ENCODE measurements around the gene UROC1.

Gene UROC1

DNA sequence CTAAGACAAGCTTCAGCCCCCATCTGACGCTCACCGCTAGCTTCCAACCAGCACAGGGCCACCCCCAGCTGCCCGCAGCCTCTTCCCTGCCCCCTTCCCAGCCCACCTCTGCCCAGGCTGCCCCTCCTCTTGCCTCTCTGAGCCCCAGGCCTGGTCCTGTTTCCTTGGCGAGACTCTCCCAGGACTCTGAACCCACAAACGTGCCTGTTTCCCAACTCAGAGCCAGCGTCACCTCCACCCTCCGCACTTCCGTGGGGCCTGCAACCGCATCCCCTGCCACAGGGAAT lies 76.9 kb downstream of the UROC1 start:
- no peak for DNase-seq (ENCODE audit: low spot score)

DNA sequence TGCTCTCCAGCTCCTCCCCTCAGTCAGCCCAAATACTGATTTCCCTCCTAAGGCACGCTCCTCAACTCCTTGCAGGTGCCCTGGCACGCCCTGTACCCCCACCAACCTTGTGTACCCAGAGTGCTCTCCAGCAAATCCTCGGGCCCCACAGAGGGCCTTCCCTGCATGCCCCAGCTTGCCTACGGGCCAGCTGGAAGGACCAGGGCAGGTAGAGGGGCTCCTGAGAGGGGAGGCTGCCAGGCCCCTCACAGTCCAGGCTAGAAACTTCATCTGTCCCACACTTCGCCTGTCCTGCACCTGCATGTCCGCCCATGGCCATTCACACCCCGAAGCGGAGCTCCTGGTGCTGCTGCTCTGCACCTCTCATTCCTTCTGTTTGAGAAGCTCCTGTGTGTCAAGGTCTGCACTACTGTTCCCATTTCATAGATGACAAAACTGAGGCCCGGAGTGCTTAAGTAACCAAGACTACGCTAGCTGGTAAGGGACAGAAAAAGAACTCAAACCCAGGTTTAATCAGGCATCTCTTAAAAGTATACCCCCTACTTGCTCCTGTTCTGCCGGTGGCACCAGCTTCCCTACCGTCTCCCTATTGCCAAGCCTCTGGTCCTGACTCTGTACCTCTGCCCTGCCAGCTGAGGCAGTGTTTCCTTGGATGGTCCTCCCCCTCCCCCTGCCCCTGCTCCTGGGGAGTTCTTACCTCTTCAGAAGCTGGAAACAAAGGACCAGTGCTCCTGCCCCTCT lies 77.4 kb downstream of the UROC1 start:
- DNase-seq (ENCODE audit: low spot score): no peak

DNA sequence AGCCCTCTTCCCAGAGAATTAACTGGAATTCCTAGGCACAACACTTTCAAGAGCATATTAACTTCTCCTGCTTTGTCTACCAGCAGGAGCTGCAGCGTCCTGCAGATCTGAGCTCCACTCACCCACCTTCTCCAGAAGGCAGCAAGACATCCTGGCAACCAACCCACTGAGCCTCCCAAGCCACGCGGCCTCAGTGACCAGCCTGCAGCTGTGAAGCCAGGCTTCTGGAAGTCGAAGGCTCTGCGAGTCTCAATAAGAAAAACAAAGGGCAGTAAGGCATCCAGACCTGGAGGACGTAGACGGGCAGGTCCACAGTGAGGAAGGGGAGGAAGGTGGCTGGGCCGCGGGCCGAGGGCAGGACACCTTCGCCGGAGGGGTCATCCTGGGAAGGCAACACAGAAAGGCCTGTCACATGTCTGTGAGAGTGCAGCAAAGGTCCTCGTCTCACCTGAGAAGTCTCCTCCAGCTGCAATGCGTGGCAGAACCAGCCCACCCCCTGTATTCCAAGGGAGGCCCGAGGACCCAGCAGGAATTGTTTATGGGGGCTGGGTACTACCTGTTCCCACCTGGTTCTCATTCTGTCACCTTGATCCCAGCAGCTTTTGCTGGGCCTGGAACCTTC lies 78.1 kb downstream of the UROC1 start:
- DNase-seq (ENCODE audit: low spot score): no peak

DNA sequence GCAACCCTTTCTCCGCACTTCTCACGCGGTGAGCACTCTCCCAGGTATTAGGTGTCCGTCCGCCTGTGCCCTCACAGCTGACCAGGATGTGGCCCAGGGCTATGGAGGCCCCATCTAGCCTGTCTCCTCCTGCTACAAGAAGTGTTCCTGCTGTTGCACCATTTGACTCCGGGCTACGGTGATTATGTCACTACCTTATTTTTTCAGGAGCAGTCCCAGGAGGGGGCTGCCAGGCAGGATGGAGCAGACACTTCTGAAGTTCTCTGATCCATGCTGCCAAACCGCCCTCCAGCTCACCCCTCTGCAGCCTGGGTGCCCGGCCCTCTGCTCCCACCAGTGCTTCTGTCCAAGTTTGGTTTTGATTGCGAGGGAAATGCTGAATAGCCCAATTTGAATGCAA lies 78.8 kb downstream of the UROC1 start:
- no peak for DNase-seq (ENCODE audit: low spot score)

DNA sequence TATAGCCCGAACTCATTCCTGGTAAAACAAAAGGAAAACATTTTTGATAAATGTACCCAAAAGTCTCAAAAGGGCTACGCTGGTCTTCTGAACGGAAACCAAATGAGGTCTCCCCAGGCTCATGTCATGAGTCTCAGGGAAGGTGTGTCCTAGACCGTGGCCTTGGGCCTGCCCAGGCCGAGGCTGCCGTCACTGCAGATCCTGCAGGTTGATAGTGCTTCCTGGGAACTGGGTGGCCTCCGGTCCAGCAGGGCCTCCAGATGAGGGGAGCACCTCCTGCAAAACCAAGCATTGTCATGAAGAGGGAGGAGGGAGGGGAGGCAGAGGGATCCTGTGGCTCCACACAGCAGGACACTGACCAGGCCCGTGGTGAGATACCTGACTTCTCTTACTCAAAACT lies 79.4 kb downstream of the UROC1 start:
- DNase-seq (ENCODE audit: low spot score): no peak

DNA sequence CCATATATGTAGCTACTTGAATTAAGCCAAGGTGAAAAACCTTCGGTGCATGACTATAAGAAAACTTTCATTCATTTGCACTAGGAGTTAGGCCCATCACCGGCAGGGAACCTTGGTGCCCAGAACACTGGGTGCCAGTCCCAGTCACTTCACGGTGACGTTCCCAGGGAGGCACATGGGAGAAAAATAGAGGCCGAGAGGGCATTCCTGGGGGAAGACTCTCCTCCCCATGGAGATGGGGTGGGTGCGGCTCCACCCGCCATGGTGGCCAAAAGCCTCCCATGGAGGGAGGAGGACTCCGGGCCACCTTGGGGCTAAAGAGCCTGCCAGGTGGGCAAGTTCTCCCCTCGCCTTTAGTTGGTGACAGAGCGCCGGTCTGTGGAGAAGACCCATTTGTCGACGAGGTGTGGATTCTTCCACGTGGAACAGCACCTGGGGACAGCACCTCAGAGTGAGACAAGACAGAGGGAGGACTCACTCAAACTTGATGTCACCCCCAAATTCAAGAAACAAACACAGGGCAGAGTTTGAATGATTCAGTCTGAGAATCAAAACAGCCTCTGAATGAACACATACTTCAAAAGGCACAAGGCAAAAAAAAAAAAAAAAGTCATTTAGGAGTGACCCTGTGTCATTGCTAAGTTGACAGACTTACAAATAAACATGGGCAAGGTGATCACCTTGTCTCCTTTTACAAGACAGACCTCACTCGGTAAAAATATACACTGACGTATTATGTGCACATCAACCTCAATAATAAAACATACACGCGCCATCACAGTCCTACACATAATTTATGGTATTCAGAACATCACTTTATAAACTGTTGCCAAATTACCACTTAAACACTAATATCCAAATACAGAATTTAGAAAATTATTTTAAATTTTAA lies 80.5 kb downstream of the UROC1 start:
- no peak for DNase-seq (ENCODE audit: low spot score)

DNA sequence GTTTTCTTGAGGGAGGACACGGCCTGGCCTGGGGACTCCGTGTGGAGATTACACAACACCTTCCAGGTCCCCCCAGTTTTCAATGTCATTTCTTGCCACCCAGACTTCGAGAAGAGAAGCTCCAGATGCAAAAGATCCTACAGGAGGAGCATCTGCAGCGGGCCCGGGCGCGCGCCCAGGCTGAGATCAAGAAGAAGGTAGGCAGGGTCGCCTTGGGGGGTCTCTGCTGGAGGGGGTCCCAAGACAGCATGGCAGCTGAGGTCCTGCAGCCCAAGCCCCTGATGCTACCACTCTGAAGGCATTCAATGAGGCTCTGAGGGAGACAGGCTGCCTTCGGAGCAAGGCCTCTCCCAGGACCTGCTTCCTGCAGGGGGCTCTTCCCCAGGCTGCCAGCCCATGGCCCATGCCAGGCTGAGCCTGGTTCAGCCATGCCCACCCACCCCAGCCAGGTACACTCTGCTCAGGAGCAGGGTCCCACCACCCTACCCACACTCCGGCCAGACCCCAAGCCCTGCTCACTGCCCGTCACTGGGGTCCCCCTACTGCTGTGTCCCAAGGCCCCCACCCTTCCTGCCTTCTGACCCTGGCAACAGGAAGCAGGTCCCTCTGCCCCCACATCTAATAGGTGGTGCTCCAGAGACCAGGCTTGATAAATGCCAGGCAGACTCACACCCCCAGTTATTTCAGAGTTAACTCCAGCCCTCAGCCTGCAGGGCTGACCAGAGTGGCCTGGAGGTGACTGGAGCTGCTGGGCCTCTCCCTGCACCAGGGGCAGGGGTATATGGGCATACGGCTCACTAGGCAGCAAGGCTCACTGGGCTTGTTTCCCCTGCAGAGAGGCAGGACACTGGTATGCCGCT lies 81.9 kb downstream of the UROC1 start:
- DNase-seq (ENCODE audit: low spot score): no peak

DNA sequence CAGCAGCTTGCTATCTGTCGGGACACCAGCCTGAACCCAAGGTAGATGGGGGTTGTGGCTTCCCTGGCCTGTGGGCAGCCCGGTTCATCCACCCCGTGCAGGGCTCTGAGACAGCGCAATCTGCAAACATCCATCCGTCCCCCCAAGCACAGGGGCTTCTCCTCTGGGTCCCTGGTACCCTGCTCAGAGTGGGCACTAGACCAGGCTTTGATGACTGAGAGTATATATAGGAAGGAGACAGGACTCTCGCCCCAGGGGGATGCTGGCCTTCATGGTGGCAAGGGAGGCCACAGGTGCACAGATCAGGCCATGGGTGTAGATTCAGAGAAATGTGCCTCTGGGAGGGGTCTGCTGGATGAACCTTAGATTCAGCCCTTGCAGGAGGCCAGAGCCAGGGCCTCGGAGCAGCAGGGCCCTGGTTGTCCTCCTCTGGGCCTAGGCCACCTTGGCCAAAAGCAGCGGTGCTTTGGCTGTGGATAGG lies 82.6 kb downstream of the UROC1 start:
- no peak for DNase-seq (ENCODE audit: low spot score)

DNA sequence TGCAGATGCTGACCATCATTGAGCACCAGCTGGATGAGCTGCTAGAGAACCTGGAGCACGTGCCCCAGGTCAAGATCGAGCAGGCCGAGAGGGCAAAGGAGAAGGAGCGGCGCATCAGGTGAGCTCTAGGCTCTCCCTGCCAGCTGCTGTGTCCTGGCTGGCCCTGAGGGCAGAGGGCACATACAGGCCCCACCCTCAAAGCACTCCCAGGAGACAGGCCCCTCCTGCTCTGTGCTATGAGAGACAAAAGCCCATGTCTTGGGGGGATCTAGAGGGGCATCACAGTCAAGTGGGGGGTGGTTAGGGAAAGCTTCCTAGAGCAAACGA lies 83.3 kb downstream of the UROC1 start:
- no peak for DNase-seq (ENCODE audit: low spot score)

DNA sequence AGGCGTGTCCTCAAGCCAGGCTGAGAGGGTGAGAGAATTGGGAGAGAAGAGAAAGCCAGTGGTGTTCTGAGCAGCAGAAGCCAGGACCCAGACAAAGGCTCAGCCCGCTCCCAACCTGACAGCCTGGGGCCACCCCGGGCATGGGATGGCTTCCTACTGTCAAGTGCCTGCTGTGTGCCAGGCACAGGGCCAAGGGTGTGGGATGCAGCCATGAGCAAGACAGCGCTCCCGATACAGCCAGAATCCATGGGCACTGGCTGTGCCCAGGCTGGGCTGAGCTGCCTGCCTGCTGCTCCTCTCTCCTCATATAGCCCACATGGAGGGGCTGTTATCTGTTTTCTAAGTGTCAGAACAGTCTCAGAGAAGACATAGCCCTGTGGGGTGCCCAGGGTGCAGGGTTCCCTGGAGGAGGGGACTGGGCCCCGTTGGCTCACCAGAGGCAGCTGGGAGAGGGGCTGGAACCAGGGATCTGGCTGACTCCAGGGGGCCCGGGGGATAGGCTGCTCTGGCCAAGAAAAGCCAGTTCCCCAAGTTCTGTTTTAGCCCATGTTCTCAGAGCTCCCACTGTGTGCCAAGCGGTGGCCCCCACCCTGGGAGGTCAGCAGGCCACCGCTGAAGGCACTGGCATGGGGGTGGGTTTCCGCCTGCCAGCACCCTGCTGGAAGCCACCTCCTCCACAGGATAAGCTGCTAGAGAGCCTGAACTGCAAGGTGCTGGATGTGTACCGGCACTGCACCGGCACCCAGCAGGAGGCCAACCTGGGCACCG lies 83.9 kb downstream of the UROC1 start:
- no peak for DNase-seq (ENCODE audit: low spot score)

DNA sequence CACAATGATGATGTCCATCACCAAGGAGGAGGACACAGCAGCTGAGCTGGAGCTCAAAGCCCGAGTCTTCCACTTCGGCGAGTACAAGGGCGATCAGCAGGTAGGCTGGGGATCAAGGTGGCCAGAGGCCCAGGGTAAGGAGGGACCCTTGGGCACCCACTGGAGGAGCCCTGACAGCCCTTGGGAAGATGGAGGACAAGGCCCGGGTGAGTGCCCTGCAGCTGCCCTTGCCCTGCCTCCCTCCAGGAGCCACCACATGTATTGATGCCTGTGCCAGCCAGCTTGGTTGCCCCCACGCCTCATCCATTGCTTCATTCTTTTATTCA lies 84.5 kb downstream of the UROC1 start:
- DNase-seq (ENCODE audit: low spot score): no peak

DNA sequence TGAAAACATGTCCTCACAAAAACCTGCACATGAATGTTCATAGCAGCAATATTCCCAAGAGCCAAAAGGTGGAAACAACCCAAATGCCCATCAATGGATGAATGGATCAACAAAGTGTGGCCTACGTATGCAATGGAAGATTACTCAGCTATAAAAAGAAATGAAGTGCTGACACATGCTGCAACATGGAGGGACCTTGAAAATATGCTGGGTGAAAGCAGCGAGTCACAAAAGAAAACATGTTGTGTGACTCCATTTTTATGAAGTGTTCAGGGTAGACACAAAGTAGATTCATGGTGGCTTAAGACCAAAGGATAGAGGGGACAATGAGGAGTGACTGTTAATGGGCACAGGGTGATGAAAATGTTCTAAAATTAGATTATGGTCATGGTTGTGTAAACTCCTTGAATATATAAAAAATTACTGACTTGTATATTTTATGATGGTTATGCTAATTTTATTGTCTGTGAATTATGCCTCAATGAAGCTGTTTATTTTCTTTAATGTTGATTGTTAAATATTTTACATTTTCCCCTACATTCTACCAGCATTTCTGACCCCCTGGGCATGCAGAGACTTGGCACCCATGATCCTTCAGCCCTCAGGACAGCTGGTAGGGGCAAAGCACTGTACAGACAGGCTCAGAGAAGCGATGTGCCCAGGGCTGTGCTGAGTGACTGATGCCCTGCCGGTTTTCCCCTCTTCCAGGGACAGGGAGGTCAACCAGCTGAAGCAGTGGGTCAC lies 85.0 kb downstream of the UROC1 start:
- DNase-seq (ENCODE audit: low spot score): no peak

Small RNA genes lying within 50 kb of the gene (small RNA-seq; reads per million reads assigned to genes)
- 0 to 0.09 reads per million in 2 experiments for gene RNA5SP138

All from SK-N-DZ (cell line).